Stomach (tissue), 4 donors: ENCODE data around the gene SPATA20.

Source experiments
- CTCF ChIP-seq, 7 experiments: fragments of 450-650 bp in 4 of 7; fragments of 200-600 bp in 3 of 7; sonication (generic) in 3 of 7; IDR thresholded peaks; one replicate each; pipeline ENCODE4 v1.5.1; 2016 to 2019; ENCODE audit warnings: antibody characterized with exemption in 7 of 7, control low read depth in 2 of 7, mild to moderate bottlenecking in 1 of 7
- EP300 ChIP-seq: sonication (generic); formaldehyde crosslinking; IDR thresholded peaks from one replicate; pipeline ENCODE4 v1.6.1; 2017; ENCODE audit warnings: antibody characterized with exemption
- POLR2A ChIP-seq, 4 donors: fragments of 450-650 bp; IDR thresholded peaks; one replicate each; pipeline ENCODE4 v1.6.1; 2016; ENCODE audit warnings: antibody characterized with exemption in 4 of 4, control low read depth in 2 of 4, mild to moderate bottlenecking in 1 of 4, moderate library complexity in 1 of 4
- POLR2AphosphoS5 ChIP-seq, 3 donors: sonication (generic); formaldehyde crosslinking; IDR thresholded peaks; one replicate each; pipeline ENCODE4 v1.6.1; 2016; ENCODE audit warnings: antibody characterized with exemption in 3 of 3

- no peak for TF ChIP-seq CTCF (IDR thresholded peaks at IDR 0.05)
- no peak for TF ChIP-seq POLR2A (IDR thresholded peaks at IDR 0.05)
- TF ChIP-seq POLR2AphosphoS5 (IDR thresholded peaks at IDR 0.05) = no peak
- no peak for TF ChIP-seq EP300
These were observed 5.6 kb upstream of the SPATA20 start for GRCh38 chr17:50541402-50541715.
